ENCODE data around the gene C19orf33.

The C19orf33 gene

GRCh38 chr19:38351865-38352395, 47.9 kb downstream of the C19orf33 start:
- H3K4me3 ChIP-seq (ENCODE audit: control insufficient read depth, low read depth, low read length) = no peak overlapping the region
- TF ChIP-seq CTCF (IDR thresholded peaks at IDR 0.05; ENCODE audit: control insufficient read depth, insufficient read depth, low read depth, low read length, missing control alignments) = no peak
- no peak for DNase-seq (ENCODE audit: low read depth)

DNA sequence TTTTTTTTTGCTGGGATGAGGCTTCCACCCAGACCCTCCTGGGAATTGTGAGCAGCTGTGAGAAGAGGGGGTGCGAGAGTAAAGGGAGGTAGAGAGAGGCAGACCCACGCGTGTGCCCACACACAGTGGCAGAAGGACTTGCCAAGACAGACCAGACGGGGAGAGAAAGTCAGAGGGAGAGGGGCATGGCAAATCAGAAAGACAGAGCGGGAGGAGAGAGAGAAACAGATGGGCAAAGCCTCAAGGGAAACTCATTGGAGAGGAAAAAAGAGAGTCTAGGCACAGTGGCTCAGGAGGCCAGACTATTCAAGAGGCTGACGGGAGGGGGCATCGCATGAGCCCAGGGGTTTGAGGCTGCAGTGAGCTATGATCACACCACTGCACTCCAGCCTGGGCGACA, 48.6 kb downstream of the C19orf33 start:
- H3K4me3 ChIP-seq (ENCODE audit: control insufficient read depth, low read depth, low read length) = no peak overlapping the region
- no peak for DNase-seq (ENCODE audit: low read depth)
- no peak for TF ChIP-seq CTCF (IDR thresholded peaks at IDR 0.05; ENCODE audit: control insufficient read depth, insufficient read depth, low read depth, low read length, missing control alignments)

All from AG09309 (cell line).